ENCODE data around the gene GLIS1. TPM values are rescaled to one million over a fixed set of nuclear protein-coding genes. Genes with fewer than 3 reads are reported as not detected.

Gene GLIS1
- polyA plus RNA-seq, 1 donor (not counting 4 experiments of a cell fraction or from before 2014, with no cell fraction given), result not detected

DNA sequence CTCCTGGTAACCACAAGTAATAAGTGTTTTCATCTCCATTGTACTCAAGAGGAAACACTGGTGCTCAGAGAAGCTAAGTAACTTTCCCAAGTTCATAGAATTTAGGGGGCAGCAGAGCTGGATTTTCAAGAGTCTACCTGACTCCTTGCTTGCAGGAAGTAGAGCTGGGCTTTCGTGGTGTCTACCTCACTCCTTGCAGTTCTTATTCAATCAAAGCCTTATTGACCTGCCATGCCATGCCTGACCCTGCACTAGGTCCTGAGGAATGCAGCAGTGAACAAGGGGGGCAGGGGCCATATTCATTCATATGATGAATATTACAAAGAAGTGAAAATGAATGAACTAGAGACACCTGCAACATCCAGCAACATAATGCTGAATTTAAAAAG is 93.3 kb downstream of the GLIS1 start:
- Histone ChIP-seq H3K4me2 (ENCODE audit: control insufficient read depth, extremely low read depth, insufficient read depth, low read depth, low read length) (no peak overlapping the region), H2AFZ (ENCODE audit: control insufficient read depth, low read length) (no peak overlapping the region), H3K79me2 (ENCODE audit: control insufficient read depth, insufficient read depth, low read length) (no peaks in the 10 kb centered on the region), H3K4me1 (ENCODE audit: control insufficient read depth, extremely low read depth, insufficient read depth, low read length) (no peaks in the 10 kb centered on the region), H3K9me3 (ENCODE audit: control insufficient read depth, low read depth, low read length) (no peaks in the 10 kb centered on the region), H3K4me3 (ENCODE audit: control insufficient read depth in 2 of 3, extremely low read depth in 1 of 3, insufficient read depth in 2 of 3, low read depth in 1 of 3, low read length in 3 of 3) (no peak overlapping the region), H4K20me1 (ENCODE audit: control insufficient read depth, extremely low read depth, insufficient read depth, low read length) (no peaks in the 10 kb centered on the region), H3K36me3 (ENCODE audit: control insufficient read depth in 2 of 2, extremely low read depth in 1 of 2, insufficient read depth in 2 of 2, low read length in 2 of 2) (no peaks in the 10 kb centered on the region), H3K27me3 (ENCODE audit: control insufficient read depth, extremely low read depth, insufficient read depth, low read length) (peaks cover 13% of the 10 kb centered on the region), H3K27ac (ENCODE audit: control insufficient read depth, insufficient read depth, low read length) (no peak overlapping the region), H3K9ac (ENCODE audit: control insufficient read depth, extremely low read depth, insufficient read depth, low read length) (no peak overlapping the region), H3K9me1 (ENCODE audit: control insufficient read depth, extremely low read depth, insufficient read depth, low read length) (no peaks in the 10 kb centered on the region)
- FAIRE-seq (no peak), DNase-seq (ENCODE audit: low read depth, low spot score) (no peak)
- dilution Hi-C loops (cut with MboI; ENCODE audit: extremely low pct_ligation_motif_present, low sequenced_read_pairs), result no loop called here
- TF ChIP-seq, protein P1, sequence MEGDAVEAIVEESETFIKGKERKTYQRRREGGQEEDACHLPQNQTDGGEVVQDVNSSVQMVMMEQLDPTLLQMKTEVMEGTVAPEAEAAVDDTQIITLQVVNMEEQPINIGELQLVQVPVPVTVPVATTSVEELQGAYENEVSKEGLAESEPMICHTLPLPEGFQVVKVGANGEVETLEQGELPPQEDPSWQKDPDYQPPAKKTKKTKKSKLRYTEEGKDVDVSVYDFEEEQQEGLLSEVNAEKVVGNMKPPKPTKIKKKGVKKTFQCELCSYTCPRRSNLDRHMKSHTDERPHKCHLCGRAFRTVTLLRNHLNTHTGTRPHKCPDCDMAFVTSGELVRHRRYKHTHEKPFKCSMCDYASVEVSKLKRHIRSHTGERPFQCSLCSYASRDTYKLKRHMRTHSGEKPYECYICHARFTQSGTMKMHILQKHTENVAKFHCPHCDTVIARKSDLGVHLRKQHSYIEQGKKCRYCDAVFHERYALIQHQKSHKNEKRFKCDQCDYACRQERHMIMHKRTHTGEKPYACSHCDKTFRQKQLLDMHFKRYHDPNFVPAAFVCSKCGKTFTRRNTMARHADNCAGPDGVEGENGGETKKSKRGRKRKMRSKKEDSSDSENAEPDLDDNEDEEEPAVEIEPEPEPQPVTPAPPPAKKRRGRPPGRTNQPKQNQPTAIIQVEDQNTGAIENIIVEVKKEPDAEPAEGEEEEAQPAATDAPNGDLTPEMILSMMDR (optimal IDR thresholded peaks at IDR 0.05 in 1 of 3, IDR thresholded peaks at IDR 0.05 in 1 of 3, conservative IDR thresholded peaks at IDR 0.05 in 1 of 3; ENCODE audit: extremely low read depth in 1 of 3, insufficient read depth in 2 of 3, low read length in 3 of 3), result no peak

DNA sequence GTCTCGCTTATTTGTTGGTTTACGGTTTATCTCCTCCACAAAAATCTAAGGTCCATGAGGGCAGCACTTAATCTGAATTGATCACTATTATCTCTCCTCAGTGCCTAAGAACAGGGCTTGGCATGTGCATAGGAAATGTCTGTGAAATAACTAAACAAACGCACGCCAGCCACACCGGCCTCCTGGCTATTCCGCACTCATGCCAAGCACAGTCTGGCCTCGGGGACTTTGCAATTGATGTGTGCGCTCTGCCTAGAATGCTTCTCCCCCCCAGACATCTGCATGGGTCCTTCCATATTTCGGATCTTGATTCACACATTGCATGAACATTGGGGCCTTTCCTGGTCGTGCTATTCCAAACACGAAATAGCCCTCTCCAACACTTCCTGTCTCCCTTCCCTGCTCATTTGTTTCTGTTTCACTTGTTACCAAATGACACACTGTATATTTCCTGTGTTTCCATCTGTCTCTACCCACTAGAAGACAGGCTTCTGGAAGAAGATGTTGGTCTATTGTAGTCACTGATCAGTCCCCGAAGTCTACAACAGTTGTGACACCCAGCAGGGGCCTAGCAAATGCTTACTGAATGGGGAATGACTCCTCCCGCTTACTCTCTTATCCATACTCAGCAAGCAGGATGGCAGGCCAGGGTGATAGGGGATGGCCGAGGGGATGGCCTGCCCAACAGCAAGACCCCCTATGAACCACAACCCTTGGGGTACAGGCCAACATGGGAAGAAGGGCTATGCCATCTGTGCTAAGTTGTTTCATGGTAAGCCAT is 93.9 kb downstream of the GLIS1 start:
- no peak for DNase-seq (ENCODE audit: low read depth, low spot score)
- Histone ChIP-seq H3K27me3 (ENCODE audit: control insufficient read depth, extremely low read depth, insufficient read depth, low read length) (peaks cover 15% of the 10 kb centered on the region), H3K36me3 (ENCODE audit: control insufficient read depth in 2 of 2, extremely low read depth in 1 of 2, insufficient read depth in 2 of 2, low read length in 2 of 2) (no peaks in the 10 kb centered on the region), H3K9me1 (ENCODE audit: control insufficient read depth, extremely low read depth, insufficient read depth, low read length) (no peaks in the 10 kb centered on the region), H4K20me1 (ENCODE audit: control insufficient read depth, extremely low read depth, insufficient read depth, low read length) (no peaks in the 10 kb centered on the region), H3K79me2 (ENCODE audit: control insufficient read depth, insufficient read depth, low read length) (no peaks in the 10 kb centered on the region), H3K4me2 (ENCODE audit: control insufficient read depth, extremely low read depth, insufficient read depth, low read depth, low read length) (no peak overlapping the region), H3K4me3 (ENCODE audit: control insufficient read depth in 2 of 3, extremely low read depth in 1 of 3, insufficient read depth in 2 of 3, low read depth in 1 of 3, low read length in 3 of 3) (no peak overlapping the region), H2AFZ (ENCODE audit: control insufficient read depth, low read length) (no peak overlapping the region), H3K27ac (ENCODE audit: control insufficient read depth, insufficient read depth, low read length) (no peak overlapping the region), H3K4me1 (ENCODE audit: control insufficient read depth, extremely low read depth, insufficient read depth, low read length) (no peaks in the 10 kb centered on the region), H3K9me3 (ENCODE audit: control insufficient read depth, low read depth, low read length) (no peaks in the 10 kb centered on the region), H3K9ac (ENCODE audit: control insufficient read depth, extremely low read depth, insufficient read depth, low read length) (no peak overlapping the region)
- dilution Hi-C loops (cut with MboI; ENCODE audit: extremely low pct_ligation_motif_present, low sequenced_read_pairs), result no loop called here
- FAIRE-seq, result no peak
- no peak for TF ChIP-seq EZH2 (IDR thresholded peaks at IDR 0.05; ENCODE audit: low read length)
- TF ChIP-seq, protein P1 (optimal IDR thresholded peaks at IDR 0.05 in 1 of 3, IDR thresholded peaks at IDR 0.05 in 1 of 3, conservative IDR thresholded peaks at IDR 0.05 in 1 of 3; ENCODE audit: extremely low read depth in 1 of 3, insufficient read depth in 2 of 3, low read length in 3 of 3), result no peak

Data from keratinocyte (primary cell).